ENCODE results near the gene TCF7L2. TPM values are rescaled to one million over a fixed set of nuclear protein-coding genes. Genes with fewer than 3 reads are reported as not detected.

TCF7L2 gene
- total and polyA plus RNA-seq, 4 donors, result 9.1 to 32.3 (median 21.4) TPM

DNA sequence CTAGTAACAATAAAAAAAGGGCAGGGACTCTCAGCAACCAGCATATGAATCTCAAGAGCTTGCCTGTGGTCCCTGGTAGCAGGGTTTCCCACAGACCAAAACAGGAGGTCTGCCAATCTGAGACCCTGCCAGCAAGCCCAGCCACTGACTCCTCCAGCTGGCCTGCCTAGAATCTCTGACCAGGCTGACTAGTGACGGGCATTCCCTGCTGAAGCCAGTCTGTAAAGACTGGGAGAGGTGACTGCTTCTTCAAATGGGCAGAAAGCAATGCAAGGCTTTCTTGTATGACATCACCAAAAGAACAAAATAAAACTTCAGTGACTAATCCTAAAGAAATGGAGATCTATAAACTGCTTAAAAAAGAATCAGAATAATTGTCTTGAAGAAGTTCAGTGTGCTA is 249.4 kb downstream of the TCF7L2 start:
- no peak for TF ChIP-seq CTCF (IDR thresholded peaks at IDR 0.05; ENCODE audit: control extremely low read depth, extremely low read depth)
- Histone ChIP-seq H3K4me3 (no peak overlapping the region), H3K36me3 (ENCODE audit: control insufficient read depth in 4 of 4, insufficient read depth in 4 of 4, low read length in 4 of 4) (no peaks in the 10 kb centered on the region), H3K27me3 (ENCODE audit: control insufficient read depth in 3 of 3, insufficient read depth in 3 of 3, low read length in 2 of 3) (no peaks in the 10 kb centered on the region), H3K4me1 (ENCODE audit: control insufficient read depth in 5 of 5, insufficient read depth in 5 of 5, low read length in 5 of 5) (no peaks in the 10 kb centered on the region), H3K9ac (ENCODE audit: insufficient read depth in 1 of 2, low read length in 2 of 2) (no peak overlapping the region), H3K27ac (ENCODE audit: low read depth in 1 of 2, low read length in 1 of 2) (no peak overlapping the region), H3K9me3 (ENCODE audit: control insufficient read depth in 4 of 4, insufficient read depth in 3 of 4, low read length in 3 of 4) (peaks cover 0 to 10% (median 2%) of the 10 kb centered on the region in 4 donors)
- ATAC-seq (ENCODE audit: insufficient read depth, low FRiP score), result no peak
- no peak for DNase-seq
- 90 to 96% methylated on average over 1 of the region's 1 CpG for WGBS, 2 donors

GRCh38 chr10:113202011-113202410 is 252.0 kb downstream of the TCF7L2 start:
- ATAC-seq (ENCODE audit: insufficient read depth, low FRiP score), result no peak
- Histone ChIP-seq H3K9ac (ENCODE audit: insufficient read depth in 1 of 2, low read length in 2 of 2) (no peak overlapping the region), H3K4me3 (no peak overlapping the region), H3K9me3 (ENCODE audit: control insufficient read depth in 4 of 4, insufficient read depth in 3 of 4, low read length in 3 of 4) (peaks cover 0 to 10% (median 5%) of the 10 kb centered on the region in 4 donors), H3K27ac (ENCODE audit: low read depth in 1 of 2, low read length in 1 of 2) (no peak overlapping the region), H3K36me3 (ENCODE audit: control insufficient read depth in 4 of 4, insufficient read depth in 4 of 4, low read length in 4 of 4) (no peaks in the 10 kb centered on the region), H3K4me1 (ENCODE audit: control insufficient read depth in 5 of 5, insufficient read depth in 5 of 5, low read length in 5 of 5) (no peaks in the 10 kb centered on the region), H3K27me3 (ENCODE audit: control insufficient read depth in 3 of 3, insufficient read depth in 3 of 3, low read length in 2 of 3) (no peaks in the 10 kb centered on the region)
- TF ChIP-seq CTCF (IDR thresholded peaks at IDR 0.05; ENCODE audit: control extremely low read depth, extremely low read depth), result no peak
- WGBS, 2 donors, result 96 to 100% methylated on average over 4 of the region's 4 CpGs
- no peak for DNase-seq

DNA sequence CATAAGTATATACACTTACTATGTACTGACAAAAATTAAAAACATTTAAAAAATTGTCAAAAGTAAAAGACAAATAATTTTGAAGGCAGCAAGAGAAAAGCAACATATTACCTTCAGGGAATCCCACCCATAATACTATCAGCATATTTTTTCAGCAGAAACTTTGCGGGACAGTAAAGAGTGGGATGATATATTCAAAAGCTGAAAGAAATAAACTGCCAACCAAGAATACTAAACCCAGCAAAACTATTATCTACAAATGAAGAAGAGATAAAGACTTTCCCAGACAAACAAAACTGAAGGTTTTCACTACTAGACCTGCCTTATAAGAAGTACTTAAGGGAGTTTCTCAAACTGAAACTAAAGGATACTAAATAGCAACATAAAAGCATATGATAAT is 257.9 kb downstream of the TCF7L2 start:
- TF ChIP-seq CTCF (IDR thresholded peaks at IDR 0.05; ENCODE audit: control extremely low read depth, extremely low read depth), result no peak
- ATAC-seq (ENCODE audit: insufficient read depth, low FRiP score), result no peak
- 97 to 98% methylated on average over 1 of the region's 1 CpG for WGBS, 2 donors
- Histone ChIP-seq H3K4me1 (ENCODE audit: control insufficient read depth in 5 of 5, insufficient read depth in 5 of 5, low read length in 5 of 5) (no peaks in the 10 kb centered on the region), H3K9ac (ENCODE audit: insufficient read depth in 1 of 2, low read length in 2 of 2) (no peak overlapping the region), H3K27me3 (ENCODE audit: control insufficient read depth in 3 of 3, insufficient read depth in 3 of 3, low read length in 2 of 3) (no peaks in the 10 kb centered on the region), H3K36me3 (ENCODE audit: control insufficient read depth in 4 of 4, insufficient read depth in 4 of 4, low read length in 4 of 4) (no peaks in the 10 kb centered on the region), H3K27ac (ENCODE audit: low read depth in 1 of 2, low read length in 1 of 2) (no peak overlapping the region), H3K4me3 (no peak overlapping the region), H3K9me3 (ENCODE audit: control insufficient read depth in 4 of 4, insufficient read depth in 3 of 4, low read length in 3 of 4) (peaks cover 0 to 12% (median 3%) of the 10 kb centered on the region in 4 donors)
- no peak for DNase-seq

DNA sequence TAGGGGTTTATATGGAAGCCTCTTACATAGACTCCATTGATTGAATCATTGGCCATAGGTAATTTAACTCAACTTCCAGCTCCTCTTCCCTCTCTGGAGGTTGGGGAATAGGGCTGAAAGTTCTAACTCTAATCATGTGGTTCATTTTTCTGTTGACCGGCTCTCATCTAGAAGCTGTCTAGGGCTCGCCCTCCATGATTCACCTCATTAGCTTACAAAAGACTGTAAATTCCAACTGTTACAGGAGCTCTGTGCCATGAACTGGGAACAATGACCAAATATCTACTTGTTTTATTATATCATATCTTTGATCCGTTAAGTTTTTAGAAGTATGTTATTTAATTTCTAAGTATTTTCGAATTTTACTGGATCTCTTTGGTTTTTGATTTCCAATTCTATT is 263.0 kb downstream of the TCF7L2 start:
- ATAC-seq (ENCODE audit: insufficient read depth, low FRiP score), result no peak
- H3K36me3 ChIP-seq (ENCODE audit: control insufficient read depth in 4 of 4, insufficient read depth in 4 of 4, low read length in 4 of 4), result no peaks in the 10 kb centered on the region
- H3K9ac ChIP-seq (ENCODE audit: insufficient read depth in 1 of 2, low read length in 2 of 2), result no peak overlapping the region
- no peaks in the 10 kb centered on the region for H3K27me3 ChIP-seq (ENCODE audit: control insufficient read depth in 3 of 3, insufficient read depth in 3 of 3, low read length in 2 of 3)
- peaks cover 0 to 7% (median under 1%) of the 10 kb centered on the region in 4 donors for H3K9me3 ChIP-seq (ENCODE audit: control insufficient read depth in 4 of 4, insufficient read depth in 3 of 4, low read length in 3 of 4)
- H3K4me3 ChIP-seq, result no peak overlapping the region
- no peaks in the 10 kb centered on the region for H3K4me1 ChIP-seq (ENCODE audit: control insufficient read depth in 5 of 5, insufficient read depth in 5 of 5, low read length in 5 of 5)
- no peak overlapping the region for H3K27ac ChIP-seq (ENCODE audit: low read depth in 1 of 2, low read length in 1 of 2)
- no peak for TF ChIP-seq CTCF (IDR thresholded peaks at IDR 0.05; ENCODE audit: control extremely low read depth, extremely low read depth)
- 94 to 96% methylated on average over 4 of the region's 4 CpGs for WGBS, 2 donors
- DNase-seq, result no peak
